WTC11 (cell line): ENCODE data around the gene PHTF1. TPM values are rescaled to one million over a fixed set of nuclear protein-coding genes. Genes with fewer than 3 reads are reported as not detected.

Source experiments
- ATAC-seq: fragments of 200-7000 bp; cut with Tn5 transposase; 2 replicates; pipeline ENCODE4 v1.10.0; 2021; ENCODE audit warnings: mild to moderate bottlenecking, moderate library complexity
- CTCF ChIA-PET: fragments of 300-600 bp; sonication (Branson Sonifier 250); formaldehyde crosslinking; loops from one replicate; lab custom pipeline; 2021; ENCODE audit warnings: antibody characterized with exemption; lab: Charles Lee
- POLR2A ChIA-PET: fragments of 350-600 bp; sonication (Branson Sonifier 250); formaldehyde crosslinking; loops from one replicate; lab custom pipeline; 2021; ENCODE audit warnings: antibody characterized with exemption; lab: Charles Lee
- DNase-seq: peaks from one replicate; pipeline ENCODE4 v3.0.0; 2021; ENCODE audit warnings: low spot score
- H3K27ac Mint-ChIP-seq: 2 replicates; pipeline ENCODE4 v1.8.0; 2021; ENCODE audit warnings: mixed read lengths
- H3K27me3 Mint-ChIP-seq: 2 replicates; pipeline ENCODE4 v1.8.0; 2021; ENCODE audit warnings: low read depth, mild to moderate bottlenecking, moderate library complexity, mixed read lengths
- H3K36me3 Mint-ChIP-seq: 2 replicates; pipeline ENCODE4 v1.8.0; 2021; ENCODE audit warnings: mixed read lengths
- H3K4me1 Mint-ChIP-seq: 2 replicates; pipeline ENCODE4 v1.8.0; 2022; ENCODE audit warnings: mixed read lengths
- H3K4me3 Mint-ChIP-seq: 2 replicates; pipeline ENCODE4 v1.8.0; 2021; ENCODE audit warnings: mild to moderate bottlenecking, moderate library complexity, mixed read lengths
- H3K9me3 Mint-ChIP-seq: 2 replicates; pipeline ENCODE4 v1.8.0; 2021; ENCODE audit warnings: mixed read lengths
- AFF4 ChIP-seq: sonication (generic); formaldehyde crosslinking; IDR thresholded peaks from 2 replicates; pipeline ENCODE4 v1.8.1; 2023; ENCODE audit warnings: mild to moderate bottlenecking, missing genetic modification reagents, borderline replicate concordance
- ATF2 ChIP-seq: sonication (generic); formaldehyde crosslinking; IDR thresholded peaks from 2 replicates; pipeline ENCODE4 v1.8.1; 2022; ENCODE audit warnings: low read depth, missing genetic modification reagents, borderline replicate concordance
- ATF6 ChIP-seq: sonication (generic); formaldehyde crosslinking; IDR thresholded peaks from 2 replicates; pipeline ENCODE4 v1.8.1; 2023; ENCODE audit warnings: mild to moderate bottlenecking, missing genetic modification reagents
- CREM ChIP-seq: sonication (generic); formaldehyde crosslinking; IDR thresholded peaks from 2 replicates; pipeline ENCODE4 v1.8.1; 2022; ENCODE audit warnings: mild to moderate bottlenecking, missing genetic modification reagents, moderate library complexity
- GABPB1 ChIP-seq: sonication (generic); formaldehyde crosslinking; IDR thresholded peaks from 2 replicates; pipeline ENCODE4 v1.8.1; 2023; ENCODE audit warnings: mild to moderate bottlenecking, missing genetic modification reagents
- NFYB ChIP-seq: sonication (generic); formaldehyde crosslinking; conservative IDR thresholded peaks from 2 replicates; pipeline ENCODE4 v1.8.0; 2022; ENCODE audit warnings: low read depth, missing genetic modification reagents
- NR2C2 ChIP-seq: sonication (generic); formaldehyde crosslinking; IDR thresholded peaks from 2 replicates; pipeline ENCODE4 v1.8.0; 2022; ENCODE audit warnings: mild to moderate bottlenecking, missing genetic modification reagents
- PRDM15 ChIP-seq: sonication (generic); formaldehyde crosslinking; IDR thresholded peaks from 2 replicates; pipeline ENCODE4 v1.8.0; 2022; ENCODE audit warnings: missing genetic modification reagents
- RELA ChIP-seq: sonication (generic); formaldehyde crosslinking; IDR thresholded peaks from 2 replicates; pipeline ENCODE4 v1.8.1; 2022; ENCODE audit warnings: missing genetic modification reagents, mild to moderate bottlenecking, borderline replicate concordance
- ZBTB21 ChIP-seq: sonication (generic); formaldehyde crosslinking; IDR thresholded peaks from 2 replicates; pipeline ENCODE4 v1.8.1; 2023; ENCODE audit warnings: mild to moderate bottlenecking, missing genetic modification reagents, borderline replicate concordance
- ZNF317 ChIP-seq: sonication (generic); formaldehyde crosslinking; IDR thresholded peaks from 2 replicates; pipeline ENCODE4 v1.8.1; 2023; ENCODE audit warnings: low read depth, mild to moderate bottlenecking, moderate library complexity, missing genetic modification reagents, borderline replicate concordance
- ZNF423 ChIP-seq: fragments of 250-450 bp; sonication (Bioruptor Pico); IDR thresholded peaks from 2 replicates; pipeline ENCODE4 v2.1.2; 2022; ENCODE audit warnings: mild to moderate bottlenecking, moderate library complexity
- total RNA-seq: library from RNA; stranded (reverse); gene quantifications from 3 replicates; pipeline ENCODE4 v1.2.3, GENCODE V29; 2021

Gene PHTF1
- total RNA-seq, 1 experiment from 2014 or later, result 28.7 TPM

- no peak for TF ChIP-seq ATF2
- H3K4me1 Mint-ChIP-seq, result no peaks in the 10 kb centered on the region
- peaks cover 38% of the 10 kb centered on the region for H3K36me3 Mint-ChIP-seq
- H3K4me3 Mint-ChIP-seq, result no peak overlapping the region
- peaks cover 23% of the 10 kb centered on the region for H3K9me3 Mint-ChIP-seq
- DNase-seq, result no peak
- ChIA-PET CTCF (interaction anchor here (1.0 to 1.3 kb wide), 2 partner anchors 21 to 31 kb away, joined by 3 read pairs; no protein-coding TSS in a partner anchor), POLR2A (no interaction called here)
- no peak for ATAC-seq
- peak overlapping the region; percentile 7; the same call in 1 of the 2 replicates for H3K27ac Mint-ChIP-seq
- H3K27me3 Mint-ChIP-seq, result no peaks in the 10 kb centered on the region
These were observed 44.5 kb downstream of the PHTF1 start for GRCh38 chr1:113714606-113715269.

- peak; percentile 89 for ATAC-seq
- ChIA-PET POLR2A (no interaction called here), CTCF (no interaction called here)
- 0 out of 2 replicates have a peak, but pooled peaks cover 4% of the 10 kb centered on the region for H3K9me3 Mint-ChIP-seq
- TF ChIP-seq ZNF423 (CRISPR knock-in tag) (peak; percentile 21; the same call in 1 of the 2 replicates), ZNF317 (peak; percentile 67; the same call in 1 of the 2 replicates), RELA (CRISPR knock-in tag) (no peak)
- peak; percentile 20 for DNase-seq
- no peak overlapping the region for H3K4me3 Mint-ChIP-seq
- H3K27ac Mint-ChIP-seq, result peak overlapping the region; percentile 75; the same call in 1 of the 2 replicates
- H3K36me3 Mint-ChIP-seq, result peaks cover 27% of the 10 kb centered on the region
- H3K27me3 Mint-ChIP-seq, result no peaks in the 10 kb centered on the region
- H3K4me1 Mint-ChIP-seq, result peaks cover 10% of the 10 kb centered on the region; the same call in 1 of the 2 replicates
These were observed 57.9 kb downstream of the PHTF1 start for GRCh38 chr1:113701429-113701828.

- TF ChIP-seq ATF6 (no peak), GABPB1 (no peak), AFF4 (CRISPR knock-in tag) (no peak), NR2C2 (CRISPR knock-in tag) (no peak), NFYB (no peak), CREM (CRISPR knock-in tag) (no peak), PRDM15 (CRISPR knock-in tag) (no peak), ZBTB21 (CRISPR knock-in tag) (no peak)
- H3K4me1 Mint-ChIP-seq, result no peaks in the 10 kb centered on the region
- H3K27me3 Mint-ChIP-seq, result no peaks in the 10 kb centered on the region
- H3K4me3 Mint-ChIP-seq, result no peak overlapping the region
- peaks cover 30% of the 10 kb centered on the region for H3K9me3 Mint-ChIP-seq
- POLR2A ChIA-PET, result no interaction called here
- ATAC-seq (no peak), DNase-seq (no peak)
- peaks cover 64% of the 10 kb centered on the region for H3K36me3 Mint-ChIP-seq
- CTCF ChIA-PET, result no interaction called here
- H3K27ac Mint-ChIP-seq, result no peak overlapping the region
These were observed 64.4 kb downstream of the PHTF1 start for GRCh38 chr1:113694910-113695309.
